ENCODE results near the gene SPATA31D1.

The SPATA31D1 gene

GRCh38 chr9:82038897-82039296 is 50.3 kb downstream of the SPATA31D1 start:
- no peak for TF ChIP-seq CTCF (IDR thresholded peaks at IDR 0.05; ENCODE audit: extremely low read depth, missing control alignments)
- no peak for DNase-seq (ENCODE audit: low spot score)

All from GM20000 (cell line).